ENCODE results near the gene B9D1.

The B9D1 gene

DNA sequence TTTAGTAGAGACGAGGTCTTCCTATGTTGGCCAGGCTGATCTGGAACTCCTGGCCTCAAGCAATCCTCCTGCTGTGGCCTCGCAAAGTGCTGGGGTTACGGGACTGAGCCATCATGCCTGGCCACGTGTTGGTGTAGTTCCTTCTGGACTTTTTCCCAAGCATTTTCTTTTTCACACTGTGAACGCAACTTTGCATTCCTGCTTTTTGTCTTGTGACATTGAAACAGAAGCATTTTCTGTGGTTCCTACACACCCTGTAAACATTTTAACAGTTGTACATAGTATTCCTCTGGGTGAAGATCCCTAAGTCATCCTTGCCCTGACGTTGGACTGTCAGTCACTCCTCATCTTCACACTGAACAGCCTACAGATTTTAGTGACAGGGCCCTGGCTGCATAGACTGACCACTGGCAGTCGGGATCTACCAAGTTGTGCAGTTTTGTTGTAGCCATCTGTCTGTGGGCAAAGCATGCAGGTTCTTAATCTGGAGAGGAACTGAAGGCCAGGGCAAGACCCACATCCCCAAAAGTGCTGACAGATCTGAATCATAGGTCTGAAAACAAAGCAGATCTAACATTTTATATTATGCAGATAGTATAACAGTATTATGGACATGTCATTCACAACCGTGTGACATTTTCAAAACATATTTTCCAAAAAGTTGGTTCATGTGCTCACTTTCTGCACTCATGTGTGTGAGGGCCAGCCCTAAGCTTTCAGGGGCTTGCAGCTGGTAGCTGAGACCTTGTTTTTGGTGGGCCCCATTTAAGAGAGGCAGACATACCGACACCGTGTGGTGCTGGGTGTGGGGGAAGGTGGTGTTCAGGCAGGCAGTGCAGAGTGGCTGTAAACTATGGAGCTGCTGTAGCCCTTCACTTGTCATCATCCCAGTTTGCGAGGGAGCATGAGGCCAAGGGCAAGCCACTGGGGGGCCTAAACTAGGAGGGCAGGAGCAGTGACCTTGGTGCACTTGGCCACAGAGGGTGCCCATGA lies 65.4 kb downstream of the B9D1 start:
- Histone ChIP-seq H3K9me3 (ENCODE audit: insufficient read depth, low read length, severe bottlenecking) (no peaks in the 10 kb centered on the region), H3K36me3 (ENCODE audit: insufficient read depth, low read length) (no peaks in the 10 kb centered on the region), H3K4me2 (ENCODE audit: insufficient read depth, low read length) (no peak overlapping the region), H3K4me1 (ENCODE audit: insufficient read depth, low read length) (no peaks in the 10 kb centered on the region), H3K27ac (ENCODE audit: low read length) (no peak overlapping the region), H3K27me3 (ENCODE audit: insufficient read depth, low read length, poor library complexity) (peaks cover 44% of the 10 kb centered on the region), H3K9ac (ENCODE audit: low read depth, low read length) (no peak overlapping the region), H2AFZ (ENCODE audit: low read depth, low read length) (no peak overlapping the region), H3K79me2 (ENCODE audit: insufficient read depth, low read length) (no peaks in the 10 kb centered on the region), H3K4me3 (ENCODE audit: low read depth in 1 of 2, low read length in 2 of 2) (no peak overlapping the region), H4K20me1 (ENCODE audit: insufficient read depth, low read length) (peaks cover 29% of the 10 kb centered on the region)
- ATAC-seq (ENCODE audit: insufficient read depth, low read depth): no peak
- TF ChIP-seq, protein P1, sequence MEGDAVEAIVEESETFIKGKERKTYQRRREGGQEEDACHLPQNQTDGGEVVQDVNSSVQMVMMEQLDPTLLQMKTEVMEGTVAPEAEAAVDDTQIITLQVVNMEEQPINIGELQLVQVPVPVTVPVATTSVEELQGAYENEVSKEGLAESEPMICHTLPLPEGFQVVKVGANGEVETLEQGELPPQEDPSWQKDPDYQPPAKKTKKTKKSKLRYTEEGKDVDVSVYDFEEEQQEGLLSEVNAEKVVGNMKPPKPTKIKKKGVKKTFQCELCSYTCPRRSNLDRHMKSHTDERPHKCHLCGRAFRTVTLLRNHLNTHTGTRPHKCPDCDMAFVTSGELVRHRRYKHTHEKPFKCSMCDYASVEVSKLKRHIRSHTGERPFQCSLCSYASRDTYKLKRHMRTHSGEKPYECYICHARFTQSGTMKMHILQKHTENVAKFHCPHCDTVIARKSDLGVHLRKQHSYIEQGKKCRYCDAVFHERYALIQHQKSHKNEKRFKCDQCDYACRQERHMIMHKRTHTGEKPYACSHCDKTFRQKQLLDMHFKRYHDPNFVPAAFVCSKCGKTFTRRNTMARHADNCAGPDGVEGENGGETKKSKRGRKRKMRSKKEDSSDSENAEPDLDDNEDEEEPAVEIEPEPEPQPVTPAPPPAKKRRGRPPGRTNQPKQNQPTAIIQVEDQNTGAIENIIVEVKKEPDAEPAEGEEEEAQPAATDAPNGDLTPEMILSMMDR (IDR thresholded peaks at IDR 0.05; ENCODE audit: borderline replicate concordance, extremely low read depth, low read length, poor library complexity, severe bottlenecking): no peak
- TF ChIP-seq EZH2 (IDR thresholded peaks at IDR 0.05; ENCODE audit: borderline replicate concordance, low read depth, low read length, severe bottlenecking): no peak
- no peak for DNase-seq

DNA sequence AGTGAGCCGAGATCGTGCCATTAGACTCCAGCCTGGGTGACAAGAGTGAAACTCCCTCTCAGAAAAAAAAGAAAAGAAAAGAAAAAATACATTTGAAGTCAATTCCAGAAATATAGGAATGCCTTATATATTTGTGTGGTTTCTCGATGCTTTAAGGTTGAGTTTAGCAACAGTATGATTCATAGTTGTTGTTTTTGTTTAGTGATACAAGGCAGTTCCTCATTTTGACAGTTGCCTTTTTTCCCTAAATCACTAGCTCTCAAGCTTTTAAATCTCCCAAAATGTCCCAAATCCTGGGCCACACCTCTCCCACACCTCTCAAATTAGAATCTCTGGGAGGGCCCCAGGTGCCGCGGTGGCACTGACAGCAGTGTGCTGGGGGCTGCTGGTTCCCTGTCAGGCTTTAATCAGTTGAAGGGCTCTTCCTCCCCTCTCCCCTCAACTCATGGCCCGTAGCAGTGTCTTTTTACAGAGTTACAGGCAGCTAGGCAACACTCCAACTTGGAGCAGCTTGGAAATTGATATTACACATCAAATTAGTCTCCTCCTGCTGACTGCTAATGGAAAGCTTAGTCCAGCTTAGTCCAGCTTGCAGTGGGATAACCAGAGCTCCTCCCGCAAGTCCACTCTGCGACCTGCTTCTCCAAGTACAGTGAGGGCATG lies 66.9 kb downstream of the B9D1 start:
- no peak for ATAC-seq (ENCODE audit: insufficient read depth, low read depth)
- Histone ChIP-seq H3K27ac (ENCODE audit: low read length) (no peak overlapping the region), H3K4me2 (ENCODE audit: insufficient read depth, low read length) (no peak overlapping the region), H3K4me3 (ENCODE audit: low read depth in 1 of 2, low read length in 2 of 2) (no peak overlapping the region), H3K9me3 (ENCODE audit: insufficient read depth, low read length, severe bottlenecking) (no peaks in the 10 kb centered on the region), H3K9ac (ENCODE audit: low read depth, low read length) (no peak overlapping the region), H3K36me3 (ENCODE audit: insufficient read depth, low read length) (no peaks in the 10 kb centered on the region), H3K4me1 (ENCODE audit: insufficient read depth, low read length) (no peaks in the 10 kb centered on the region), H3K79me2 (ENCODE audit: insufficient read depth, low read length) (no peaks in the 10 kb centered on the region), H2AFZ (ENCODE audit: low read depth, low read length) (no peak overlapping the region), H3K27me3 (ENCODE audit: insufficient read depth, low read length, poor library complexity) (peaks cover 44% of the 10 kb centered on the region), H4K20me1 (ENCODE audit: insufficient read depth, low read length) (peaks cover 18% of the 10 kb centered on the region)
- DNase-seq: no peak
- TF ChIP-seq, protein P1 (IDR thresholded peaks at IDR 0.05; ENCODE audit: borderline replicate concordance, extremely low read depth, low read length, poor library complexity, severe bottlenecking): no peak
- TF ChIP-seq EZH2 (IDR thresholded peaks at IDR 0.05; ENCODE audit: borderline replicate concordance, low read depth, low read length, severe bottlenecking): no peak

DNA sequence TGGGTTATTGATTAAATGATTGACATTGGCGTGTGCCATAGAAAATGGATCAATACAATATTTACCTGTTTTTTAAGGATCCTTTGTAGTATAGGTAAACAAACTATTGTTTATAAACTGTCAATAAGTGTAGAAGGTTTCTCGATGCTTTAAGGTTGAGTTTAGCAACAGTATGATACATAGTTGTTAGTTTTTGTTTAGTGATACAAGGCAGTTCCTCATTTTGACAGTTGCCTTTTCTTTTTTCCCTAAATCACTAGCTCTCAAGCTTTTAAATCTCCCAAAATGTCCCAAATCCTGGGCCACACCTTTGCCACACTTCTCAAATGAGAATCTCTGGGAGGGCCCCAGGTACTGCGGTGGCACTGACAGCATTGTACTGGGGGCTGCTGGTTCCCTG lies 68.1 kb downstream of the B9D1 start:
- ATAC-seq (ENCODE audit: insufficient read depth, low read depth) (no peak), DNase-seq (no peak)
- peaks cover 18% of the 10 kb centered on the region for H4K20me1 ChIP-seq (ENCODE audit: insufficient read depth, low read length)
- no peak overlapping the region for H2AFZ ChIP-seq (ENCODE audit: low read depth, low read length)
- H3K4me1 ChIP-seq (ENCODE audit: insufficient read depth, low read length): no peaks in the 10 kb centered on the region
- no peak overlapping the region for H3K4me2 ChIP-seq (ENCODE audit: insufficient read depth, low read length)
- no peaks in the 10 kb centered on the region for H3K79me2 ChIP-seq (ENCODE audit: insufficient read depth, low read length)
- H3K9ac ChIP-seq (ENCODE audit: low read depth, low read length): no peak overlapping the region
- TF ChIP-seq, protein P1 (IDR thresholded peaks at IDR 0.05; ENCODE audit: borderline replicate concordance, extremely low read depth, low read length, poor library complexity, severe bottlenecking): no peak
- TF ChIP-seq EZH2 (IDR thresholded peaks at IDR 0.05; ENCODE audit: borderline replicate concordance, low read depth, low read length, severe bottlenecking): no peak
- H3K9me3 ChIP-seq (ENCODE audit: insufficient read depth, low read length, severe bottlenecking): no peaks in the 10 kb centered on the region
- no peaks in the 10 kb centered on the region for H3K36me3 ChIP-seq (ENCODE audit: insufficient read depth, low read length)
- peaks cover 41% of the 10 kb centered on the region for H3K27me3 ChIP-seq (ENCODE audit: insufficient read depth, low read length, poor library complexity)
- no peak overlapping the region for H3K27ac ChIP-seq (ENCODE audit: low read length)
- H3K4me3 ChIP-seq (ENCODE audit: low read depth in 1 of 2, low read length in 2 of 2): no peak overlapping the region
